Loucy (cell line): ENCODE results near the gene SCTR.

ENCODE experiments used
- H2AFZ ChIP-seq: fragments of 200-600 bp; sonication (generic); 2 replicates; pipeline ENCODE4 v1.6.0; 2016; ENCODE audit warnings: antibody characterized with exemption, mild to moderate bottlenecking, low read length, moderate library complexity
- H3F3A ChIP-seq: fragments of 200-600 bp; 2 replicates; pipeline ENCODE4 v1.6.0; 2016; ENCODE audit warnings: antibody characterized with exemption, low read depth, mild to moderate bottlenecking
- H3K27me3 ChIP-seq: fragments of 200-600 bp; sonication (generic); 2 replicates; pipeline ENCODE4 v1.6.1; 2014; ENCODE audit warnings: low read length, mild to moderate bottlenecking; ENCODE audit not compliant: insufficient read depth, poor library complexity, severe bottlenecking
- H3K36me3 ChIP-seq: fragments of 200-600 bp; sonication (generic); 2 replicates; pipeline ENCODE4 v1.6.1; 2016; ENCODE audit warnings: low read length; ENCODE audit not compliant: insufficient read depth
- H3K4me1 ChIP-seq: fragments of 200-600 bp; sonication (generic); 2 replicates; pipeline ENCODE4 v1.5.1; 2014; ENCODE audit warnings: low read length, mild to moderate bottlenecking; ENCODE audit not compliant: insufficient read depth, poor library complexity, severe bottlenecking
- H3K4me2 ChIP-seq: fragments of 200-600 bp; sonication (generic); 2 replicates; pipeline ENCODE4 v1.6.0; 2014; ENCODE audit warnings: antibody characterized with exemption, low read length, low read depth, mild to moderate bottlenecking; ENCODE audit not compliant: poor library complexity, severe bottlenecking
- H3K4me3 ChIP-seq: fragments of 200-600 bp; sonication (generic); 2 replicates; pipeline ENCODE4 v1.5.1; 2014; ENCODE audit warnings: low read length, mild to moderate bottlenecking, mixed read lengths; ENCODE audit not compliant: poor library complexity, severe bottlenecking
- H3K79me2 ChIP-seq: fragments of 200-600 bp; sonication (generic); 2 replicates; pipeline ENCODE4 v1.6.1; 2014; ENCODE audit warnings: low read length; ENCODE audit not compliant: insufficient read depth
- H3K9ac ChIP-seq: fragments of 200-600 bp; sonication (generic); 2 replicates; pipeline ENCODE4 v1.6.0; 2014; ENCODE audit warnings: mild to moderate bottlenecking, low read depth, low read length, moderate library complexity; ENCODE audit not compliant: poor library complexity, severe bottlenecking
- H3K9me2 ChIP-seq: fragments of 200-600 bp; sonication (generic); replicated peaks from 2 replicates; pipeline ENCODE4 v1.6.1; 2016; ENCODE audit warnings: low read depth, low read length, mixed read lengths
- H3K9me3 ChIP-seq: fragments of 200-600 bp; sonication (generic); 2 replicates; pipeline ENCODE4 v1.6.1; 2014; ENCODE audit warnings: mild to moderate bottlenecking, antibody characterized with exemption, low read length, low read depth; ENCODE audit not compliant: insufficient read depth
- H4K20me1 ChIP-seq: fragments of 200-600 bp; sonication (generic); 2 replicates; pipeline ENCODE4 v1.6.0; 2014; ENCODE audit warnings: antibody characterized with exemption, low read length, mild to moderate bottlenecking; ENCODE audit not compliant: insufficient read depth, poor library complexity, severe bottlenecking
- CTCF ChIP-seq: fragments of 200-600 bp; sonication (generic); conservative IDR thresholded peaks from 2 replicates; pipeline ENCODE4 v1.5.1; 2014; ENCODE audit warnings: mild to moderate bottlenecking, antibody characterized with exemption, low read length
- EZH2phosphoT487 ChIP-seq: fragments of 200-600 bp; IDR thresholded peaks from 2 replicates; pipeline ENCODE4 v1.6.1; 2018; ENCODE audit warnings: antibody characterized with exemption, mild to moderate bottlenecking, moderate library complexity, borderline replicate concordance

The SCTR gene

DNA sequence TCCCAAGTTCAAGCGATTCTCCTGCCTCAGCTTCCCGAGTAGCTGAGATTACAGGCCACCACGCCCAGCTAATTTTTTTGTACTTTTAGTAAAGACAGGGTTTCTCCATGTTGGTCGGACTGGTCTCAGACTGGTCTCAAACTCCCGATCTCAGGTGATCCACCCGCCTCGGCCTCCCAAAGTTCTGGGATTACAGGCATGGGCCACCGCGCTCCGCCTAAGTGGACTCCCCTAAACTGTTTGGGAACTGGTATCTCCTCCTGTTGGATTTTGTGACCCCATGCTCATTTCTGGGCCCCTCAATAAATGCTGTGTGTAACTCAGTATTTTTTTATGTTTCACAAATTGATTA, 5.2 kb downstream of the SCTR start:
- H3K27me3 ChIP-seq = no peaks in the 10 kb centered on the region
- no peak overlapping the region for H3K9ac ChIP-seq
- H3F3A ChIP-seq = no peaks in the 10 kb centered on the region
- H3K9me3 ChIP-seq = no peaks in the 10 kb centered on the region
- no peaks in the 10 kb centered on the region for H4K20me1 ChIP-seq
- TF ChIP-seq EZH2phosphoT487 = no peak
- TF ChIP-seq CTCF = no peak
- no peaks in the 10 kb centered on the region for H3K9me2 ChIP-seq
- no peaks in the 10 kb centered on the region for H3K79me2 ChIP-seq
- H3K4me1 ChIP-seq = no peaks in the 10 kb centered on the region
- H2AFZ ChIP-seq = no peak overlapping the region
- H3K4me3 ChIP-seq = no peak overlapping the region
- H3K36me3 ChIP-seq = no peaks in the 10 kb centered on the region
- H3K4me2 ChIP-seq = no peak overlapping the region

DNA sequence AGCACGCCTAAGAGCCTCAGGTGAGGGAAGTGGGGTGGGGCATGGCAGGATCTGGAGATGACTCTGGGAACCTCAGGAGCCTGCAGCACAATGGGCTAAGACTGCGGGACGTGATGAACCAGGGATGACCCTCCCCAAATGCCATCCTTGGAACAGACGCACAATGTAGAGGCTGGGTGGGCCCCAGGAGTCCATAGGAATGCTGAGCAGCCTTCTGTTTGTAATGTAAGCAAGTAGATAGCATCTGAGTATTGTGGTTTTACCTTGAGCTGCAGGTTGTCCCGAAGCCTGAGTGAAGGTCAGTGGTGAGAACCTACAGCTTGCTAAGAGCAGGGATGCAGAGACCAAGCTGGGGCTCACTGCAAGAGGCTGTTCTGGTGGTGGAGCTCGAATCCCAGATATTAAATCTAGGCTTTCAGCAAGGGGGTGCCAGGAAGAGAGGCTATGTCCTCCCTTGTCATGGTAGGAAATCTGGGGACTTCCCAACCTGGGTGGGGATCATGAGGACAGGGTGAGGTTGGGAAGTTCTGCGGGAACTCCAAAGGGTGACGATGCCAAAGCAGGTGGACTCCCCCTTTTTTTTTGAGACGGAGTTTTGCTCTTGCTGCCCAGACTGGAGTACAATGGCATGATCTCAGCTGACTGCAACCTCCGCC, 5.8 kb downstream of the SCTR start:
- H3K9me3 ChIP-seq = no peaks in the 10 kb centered on the region
- no peak overlapping the region for H3K4me2 ChIP-seq
- H3K79me2 ChIP-seq = no peaks in the 10 kb centered on the region
- H3F3A ChIP-seq = no peaks in the 10 kb centered on the region
- H3K4me3 ChIP-seq = no peak overlapping the region
- no peaks in the 10 kb centered on the region for H3K9me2 ChIP-seq
- H3K27me3 ChIP-seq = no peaks in the 10 kb centered on the region
- no peak overlapping the region for H3K9ac ChIP-seq
- no peak overlapping the region for H2AFZ ChIP-seq
- H4K20me1 ChIP-seq = no peaks in the 10 kb centered on the region
- no peaks in the 10 kb centered on the region for H3K36me3 ChIP-seq
- H3K4me1 ChIP-seq = no peaks in the 10 kb centered on the region
- TF ChIP-seq CTCF = no peak
- no peak for TF ChIP-seq EZH2phosphoT487

DNA sequence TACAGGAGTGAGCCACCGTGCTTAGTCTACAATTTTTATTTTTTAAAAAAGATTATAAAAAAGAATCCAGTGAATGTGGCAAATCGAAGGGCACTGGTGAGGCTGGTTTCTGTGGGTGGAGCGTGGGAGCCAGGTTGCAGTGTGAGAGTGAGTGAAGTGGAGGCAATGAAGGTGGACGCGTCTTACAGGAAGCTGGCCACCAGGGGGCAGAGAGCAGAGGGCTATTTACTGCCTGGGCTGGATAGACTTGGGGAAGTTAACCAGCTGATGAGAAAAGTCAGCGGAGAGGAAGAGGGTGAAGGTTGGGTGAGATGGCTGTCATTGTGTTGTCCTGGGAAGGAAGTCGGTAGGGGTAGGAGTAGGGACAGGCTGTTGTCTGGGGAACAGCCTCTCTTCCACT, 6.8 kb downstream of the SCTR start:
- TF ChIP-seq CTCF (peak; percentile 77), EZH2phosphoT487 (no peak)

More for the DNA sequence above, 6.8 kb downstream of the SCTR start:
- Histone ChIP-seq H3K27me3 (no peaks in the 10 kb centered on the region), H3K9me3 (no peaks in the 10 kb centered on the region), H3K4me3 (no peak overlapping the region), H3F3A (no peaks in the 10 kb centered on the region), H3K4me1 (no peaks in the 10 kb centered on the region), H3K36me3 (no peaks in the 10 kb centered on the region), H3K79me2 (no peaks in the 10 kb centered on the region), H3K4me2 (no peak overlapping the region), H3K9ac (no peak overlapping the region), H4K20me1 (no peaks in the 10 kb centered on the region), H2AFZ (no peak overlapping the region), H3K9me2 (no peaks in the 10 kb centered on the region)
